Measurements from ENCODE around the gene AKAP12. TPM values are rescaled to one million over a fixed set of nuclear protein-coding genes. Genes with fewer than 3 reads are reported as not detected.

Gene AKAP12
- total RNA-seq, 1 experiment from 2014 or later, result 90.0 TPM

DNA sequence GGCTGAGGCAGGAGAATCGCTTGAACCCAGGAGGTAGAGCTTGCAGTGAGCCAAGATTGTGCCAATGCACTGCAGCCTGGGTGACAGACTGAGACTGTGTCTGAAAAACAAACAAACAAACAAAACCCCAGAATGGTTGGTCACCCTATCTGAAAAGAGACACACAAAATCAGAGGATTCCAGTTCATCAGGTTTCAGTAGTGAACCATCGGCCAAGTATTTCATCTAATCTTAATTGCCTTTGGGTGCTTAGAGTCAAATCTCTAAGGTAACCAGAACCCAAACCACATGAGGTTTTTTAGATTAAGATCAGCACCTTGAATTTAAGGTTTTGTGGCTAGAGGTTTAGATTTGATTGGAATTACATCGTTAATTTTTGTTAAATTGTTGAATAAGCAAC, 159.9 kb downstream of the AKAP12 start:
- CTCF ChIA-PET, result no interaction called here

DNA sequence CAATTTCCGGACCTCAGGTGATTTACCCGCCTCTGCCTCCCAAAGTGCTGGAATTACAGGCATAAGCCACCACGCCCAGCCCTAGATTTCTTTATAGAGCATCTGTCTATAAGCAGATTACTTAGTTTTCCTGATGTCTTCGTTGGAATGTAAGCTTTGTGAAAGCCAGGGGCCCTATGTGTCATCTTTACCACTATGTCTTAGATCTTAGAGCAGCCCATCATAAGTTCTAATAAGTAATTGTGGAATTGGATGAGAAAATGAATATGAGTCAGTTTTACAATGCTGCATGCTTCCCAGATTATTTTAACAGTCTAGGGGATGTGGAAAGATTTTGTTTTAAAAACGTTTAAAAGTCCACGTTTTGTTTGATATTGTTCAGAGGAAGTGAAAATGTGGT, 160.7 kb downstream of the AKAP12 start:
- Mint-ChIP-seq H3K36me3 (peaks cover 34% of the 10 kb centered on the region), H3K27me3 (ENCODE audit: low read depth) (no peaks in the 10 kb centered on the region), H3K4me3 (no peak overlapping the region), H3K9me3 (no peaks in the 10 kb centered on the region), H3K27ac (no peak overlapping the region), H3K4me1 (peaks cover 24% of the 10 kb centered on the region)
- ChIA-PET CTCF (no interaction called here), POLR2A (interaction anchor here (0.6 kb wide), 1 partner anchor 801 kb away, joined by 3 read pairs; the partner anchor contains the start of gene PLEKHG1)
- ATAC-seq (no peak), DNase-seq (ENCODE audit: low spot score) (no peak)
- no peak for TF ChIP-seq MYBL2 (CRISPR knock-in tag; IDR thresholded peaks at IDR 0.05)
- TF ChIP-seq ZNF121 (CRISPR knock-in tag; IDR thresholded peaks at IDR 0.05), result no peak
- TF ChIP-seq, protein P1, sequence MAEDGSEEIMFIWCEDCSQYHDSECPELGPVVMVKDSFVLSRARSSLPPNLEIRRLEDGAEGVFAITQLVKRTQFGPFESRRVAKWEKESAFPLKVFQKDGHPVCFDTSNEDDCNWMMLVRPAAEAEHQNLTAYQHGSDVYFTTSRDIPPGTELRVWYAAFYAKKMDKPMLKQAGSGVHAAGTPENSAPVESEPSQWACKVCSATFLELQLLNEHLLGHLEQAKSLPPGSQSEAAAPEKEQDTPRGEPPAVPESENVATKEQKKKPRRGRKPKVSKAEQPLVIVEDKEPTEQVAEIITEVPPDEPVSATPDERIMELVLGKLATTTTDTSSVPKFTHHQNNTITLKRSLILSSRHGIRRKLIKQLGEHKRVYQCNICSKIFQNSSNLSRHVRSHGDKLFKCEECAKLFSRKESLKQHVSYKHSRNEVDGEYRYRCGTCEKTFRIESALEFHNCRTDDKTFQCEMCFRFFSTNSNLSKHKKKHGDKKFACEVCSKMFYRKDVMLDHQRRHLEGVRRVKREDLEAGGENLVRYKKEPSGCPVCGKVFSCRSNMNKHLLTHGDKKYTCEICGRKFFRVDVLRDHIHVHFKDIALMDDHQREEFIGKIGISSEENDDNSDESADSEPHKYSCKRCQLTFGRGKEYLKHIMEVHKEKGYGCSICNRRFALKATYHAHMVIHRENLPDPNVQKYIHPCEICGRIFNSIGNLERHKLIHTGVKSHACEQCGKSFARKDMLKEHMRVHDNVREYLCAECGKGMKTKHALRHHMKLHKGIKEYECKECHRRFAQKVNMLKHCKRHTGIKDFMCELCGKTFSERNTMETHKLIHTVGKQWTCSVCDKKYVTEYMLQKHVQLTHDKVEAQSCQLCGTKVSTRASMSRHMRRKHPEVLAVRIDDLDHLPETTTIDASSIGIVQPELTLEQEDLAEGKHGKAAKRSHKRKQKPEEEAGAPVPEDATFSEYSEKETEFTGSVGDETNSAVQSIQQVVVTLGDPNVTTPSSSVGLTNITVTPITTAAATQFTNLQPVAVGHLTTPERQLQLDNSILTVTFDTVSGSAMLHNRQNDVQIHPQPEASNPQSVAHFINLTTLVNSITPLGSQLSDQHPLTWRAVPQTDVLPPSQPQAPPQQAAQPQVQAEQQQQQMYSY (CRISPR knock-in tag; IDR thresholded peaks at IDR 0.05), result no peak
- TF ChIP-seq NFATC4 (CRISPR knock-in tag; IDR thresholded peaks at IDR 0.05), result no peak
- TF ChIP-seq, protein P2, sequence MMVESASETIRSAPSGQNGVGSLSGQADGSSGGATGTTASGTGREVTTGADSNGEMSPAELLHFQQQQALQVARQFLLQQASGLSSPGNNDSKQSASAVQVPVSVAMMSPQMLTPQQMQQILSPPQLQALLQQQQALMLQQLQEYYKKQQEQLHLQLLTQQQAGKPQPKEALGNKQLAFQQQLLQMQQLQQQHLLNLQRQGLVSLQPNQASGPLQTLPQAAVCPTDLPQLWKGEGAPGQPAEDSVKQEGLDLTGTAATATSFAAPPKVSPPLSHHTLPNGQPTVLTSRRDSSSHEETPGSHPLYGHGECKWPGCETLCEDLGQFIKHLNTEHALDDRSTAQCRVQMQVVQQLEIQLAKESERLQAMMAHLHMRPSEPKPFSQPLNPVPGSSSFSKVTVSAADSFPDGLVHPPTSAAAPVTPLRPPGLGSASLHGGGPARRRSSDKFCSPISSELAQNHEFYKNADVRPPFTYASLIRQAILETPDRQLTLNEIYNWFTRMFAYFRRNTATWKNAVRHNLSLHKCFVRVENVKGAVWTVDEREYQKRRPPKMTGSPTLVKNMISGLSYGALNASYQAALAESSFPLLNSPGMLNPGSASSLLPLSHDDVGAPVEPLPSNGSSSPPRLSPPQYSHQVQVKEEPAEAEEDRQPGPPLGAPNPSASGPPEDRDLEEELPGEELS (CRISPR knock-in tag; IDR thresholded peaks at IDR 0.05), result no peak
- no peak for TF ChIP-seq TCF7 (CRISPR knock-in tag; IDR thresholded peaks at IDR 0.05; ENCODE audit: low read depth)
- no peak for TF ChIP-seq FOXJ3 (CRISPR knock-in tag; IDR thresholded peaks at IDR 0.05; ENCODE audit: borderline replicate concordance)
- no peak for TF ChIP-seq SMAD3 (CRISPR knock-in tag; IDR thresholded peaks at IDR 0.05; ENCODE audit: borderline replicate concordance)
- TF ChIP-seq ETV6 (CRISPR knock-in tag; IDR thresholded peaks at IDR 0.05), result no peak
- TF ChIP-seq, protein P3, sequence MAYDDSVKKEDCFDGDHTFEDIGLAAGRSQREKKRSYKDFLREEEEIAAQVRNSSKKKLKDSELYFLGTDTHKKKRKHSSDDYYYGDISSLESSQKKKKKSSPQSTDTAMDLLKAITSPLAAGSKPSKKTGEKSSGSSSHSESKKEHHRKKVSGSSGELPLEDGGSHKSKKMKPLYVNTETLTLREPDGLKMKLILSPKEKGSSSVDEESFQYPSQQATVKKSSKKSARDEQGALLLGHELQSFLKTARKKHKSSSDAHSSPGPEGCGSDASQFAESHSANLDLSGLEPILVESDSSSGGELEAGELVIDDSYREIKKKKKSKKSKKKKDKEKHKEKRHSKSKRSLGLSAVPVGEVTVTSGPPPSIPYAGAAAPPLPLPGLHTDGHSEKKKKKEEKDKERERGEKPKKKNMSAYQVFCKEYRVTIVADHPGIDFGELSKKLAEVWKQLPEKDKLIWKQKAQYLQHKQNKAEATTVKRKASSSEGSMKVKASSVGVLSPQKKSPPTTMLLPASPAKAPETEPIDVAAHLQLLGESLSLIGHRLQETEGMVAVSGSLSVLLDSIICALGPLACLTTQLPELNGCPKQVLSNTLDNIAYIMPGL (CRISPR knock-in tag; IDR thresholded peaks at IDR 0.05), result no peak
- no peak for TF ChIP-seq NFE2L1 (CRISPR knock-in tag; IDR thresholded peaks at IDR 0.05)
- TF ChIP-seq, protein P4, sequence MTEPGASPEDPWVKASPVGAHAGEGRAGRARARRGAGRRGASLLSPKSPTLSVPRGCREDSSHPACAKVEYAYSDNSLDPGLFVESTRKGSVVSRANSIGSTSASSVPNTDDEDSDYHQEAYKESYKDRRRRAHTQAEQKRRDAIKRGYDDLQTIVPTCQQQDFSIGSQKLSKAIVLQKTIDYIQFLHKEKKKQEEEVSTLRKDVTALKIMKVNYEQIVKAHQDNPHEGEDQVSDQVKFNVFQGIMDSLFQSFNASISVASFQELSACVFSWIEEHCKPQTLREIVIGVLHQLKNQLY (CRISPR knock-in tag; IDR thresholded peaks at IDR 0.05), result no peak
- TF ChIP-seq FOXK1 (CRISPR knock-in tag; IDR thresholded peaks at IDR 0.05), result no peak
- TF ChIP-seq TEAD1 (CRISPR knock-in tag; IDR thresholded peaks at IDR 0.05), result no peak
- TF ChIP-seq KAT7 (CRISPR knock-in tag; IDR thresholded peaks at IDR 0.05; ENCODE audit: borderline replicate concordance), result no peak
- no peak for TF ChIP-seq CREM (CRISPR knock-in tag; IDR thresholded peaks at IDR 0.05)
- no peak for TF ChIP-seq ELF4 (CRISPR knock-in tag; IDR thresholded peaks at IDR 0.05; ENCODE audit: low read depth)
- no peak for TF ChIP-seq ZNF671 (CRISPR knock-in tag; IDR thresholded peaks at IDR 0.05)

More for the DNA sequence above, 159.9 kb downstream of the AKAP12 start:
- H3K27me3 Mint-ChIP-seq (ENCODE audit: low read depth), result no peaks in the 10 kb centered on the region
- peaks cover 29% of the 10 kb centered on the region for H3K4me1 Mint-ChIP-seq
- H3K36me3 Mint-ChIP-seq, result peaks cover 34% of the 10 kb centered on the region
- no peak for TF ChIP-seq FOXK1 (CRISPR knock-in tag; IDR thresholded peaks at IDR 0.05)
- no peak for TF ChIP-seq GRHL2 (CRISPR knock-in tag; IDR thresholded peaks at IDR 0.05; ENCODE audit: insufficient replicate concordance, severe bottlenecking)
- TF ChIP-seq, protein P5, sequence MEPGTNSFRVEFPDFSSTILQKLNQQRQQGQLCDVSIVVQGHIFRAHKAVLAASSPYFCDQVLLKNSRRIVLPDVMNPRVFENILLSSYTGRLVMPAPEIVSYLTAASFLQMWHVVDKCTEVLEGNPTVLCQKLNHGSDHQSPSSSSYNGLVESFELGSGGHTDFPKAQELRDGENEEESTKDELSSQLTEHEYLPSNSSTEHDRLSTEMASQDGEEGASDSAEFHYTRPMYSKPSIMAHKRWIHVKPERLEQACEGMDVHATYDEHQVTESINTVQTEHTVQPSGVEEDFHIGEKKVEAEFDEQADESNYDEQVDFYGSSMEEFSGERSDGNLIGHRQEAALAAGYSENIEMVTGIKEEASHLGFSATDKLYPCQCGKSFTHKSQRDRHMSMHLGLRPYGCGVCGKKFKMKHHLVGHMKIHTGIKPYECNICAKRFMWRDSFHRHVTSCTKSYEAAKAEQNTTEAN (CRISPR knock-in tag; IDR thresholded peaks at IDR 0.05), result no peak
- DNase-seq (ENCODE audit: low spot score) (no peak), ATAC-seq (no peak)
- H3K27ac Mint-ChIP-seq, result peak overlapping the region; percentile 41; the same call in 1 of the 2 replicates
- POLR2A ChIA-PET, result no interaction called here
- H3K9me3 Mint-ChIP-seq, result no peaks in the 10 kb centered on the region
- no peak overlapping the region for H3K4me3 Mint-ChIP-seq

All from WTC11 (cell line).